ENCODE results near the gene SRF. TPM values are rescaled to one million over a fixed set of nuclear protein-coding genes. Genes with fewer than 3 reads are reported as not detected.

Gene SRF
- total RNA-seq, 1 experiment from 2014 or later, result 31.3 TPM

DNA sequence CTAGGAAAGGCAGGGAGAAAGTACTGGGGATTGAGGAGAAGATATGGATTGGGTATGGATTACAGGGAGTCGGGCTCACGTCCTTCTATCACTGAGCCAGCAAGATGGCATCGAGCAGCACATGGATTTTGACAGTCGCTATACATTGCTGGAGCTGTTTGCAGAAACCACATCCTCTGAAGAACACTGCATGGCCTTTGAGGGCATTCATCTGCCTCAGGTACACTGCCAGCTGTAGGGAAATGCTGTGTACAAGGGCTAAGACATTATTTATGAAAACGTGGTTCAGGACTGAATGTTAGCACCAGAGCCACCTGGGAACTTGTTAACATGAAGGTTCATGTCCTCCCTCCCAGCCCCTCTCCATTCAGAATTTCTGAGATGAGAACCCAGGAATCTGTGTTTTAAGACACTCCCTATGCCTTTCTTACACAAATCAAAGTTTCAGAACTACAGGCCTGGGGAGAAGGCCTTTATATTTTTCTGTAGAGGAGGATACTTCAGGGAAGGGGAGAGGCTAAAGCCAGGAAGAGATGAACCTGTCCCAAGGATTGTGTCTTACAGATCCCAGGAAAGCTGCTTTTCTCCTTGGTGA is 14.4 kb downstream of the SRF start:
- Mint-ChIP-seq H3K27me3 (ENCODE audit: insufficient read depth, unreplicated experiment) (no peaks in the 10 kb centered on the region), H3K4me1 (ENCODE audit: low read depth, unreplicated experiment) (peaks cover 14% of the 10 kb centered on the region), H3K4me3 (ENCODE audit: unreplicated experiment) (no peak overlapping the region), H3K9me3 (ENCODE audit: unreplicated experiment) (no peaks in the 10 kb centered on the region), H3K36me3 (ENCODE audit: insufficient read depth, unreplicated experiment) (peaks cover 6% of the 10 kb centered on the region), H3K27ac (ENCODE audit: unreplicated experiment) (no peak overlapping the region)
- no peaks in the 10 kb centered on the region for H3K27me3 ChIP-seq (replicated peaks; ENCODE audit: control insufficient read depth, insufficient read depth, low read length)
- no TSS peak for BruUV-seq (replicated peaks)
- no peak overlapping the region for H3K4me3 ChIP-seq (ENCODE audit: low read depth, low read length)
- DNase-seq, result no peak
- no peaks in the 10 kb centered on the region for H3K4me1 ChIP-seq
- H3K9me3 ChIP-seq, result no peaks in the 10 kb centered on the region
- TF ChIP-seq, protein P1, sequence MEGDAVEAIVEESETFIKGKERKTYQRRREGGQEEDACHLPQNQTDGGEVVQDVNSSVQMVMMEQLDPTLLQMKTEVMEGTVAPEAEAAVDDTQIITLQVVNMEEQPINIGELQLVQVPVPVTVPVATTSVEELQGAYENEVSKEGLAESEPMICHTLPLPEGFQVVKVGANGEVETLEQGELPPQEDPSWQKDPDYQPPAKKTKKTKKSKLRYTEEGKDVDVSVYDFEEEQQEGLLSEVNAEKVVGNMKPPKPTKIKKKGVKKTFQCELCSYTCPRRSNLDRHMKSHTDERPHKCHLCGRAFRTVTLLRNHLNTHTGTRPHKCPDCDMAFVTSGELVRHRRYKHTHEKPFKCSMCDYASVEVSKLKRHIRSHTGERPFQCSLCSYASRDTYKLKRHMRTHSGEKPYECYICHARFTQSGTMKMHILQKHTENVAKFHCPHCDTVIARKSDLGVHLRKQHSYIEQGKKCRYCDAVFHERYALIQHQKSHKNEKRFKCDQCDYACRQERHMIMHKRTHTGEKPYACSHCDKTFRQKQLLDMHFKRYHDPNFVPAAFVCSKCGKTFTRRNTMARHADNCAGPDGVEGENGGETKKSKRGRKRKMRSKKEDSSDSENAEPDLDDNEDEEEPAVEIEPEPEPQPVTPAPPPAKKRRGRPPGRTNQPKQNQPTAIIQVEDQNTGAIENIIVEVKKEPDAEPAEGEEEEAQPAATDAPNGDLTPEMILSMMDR (IDR thresholded peaks at IDR 0.05; ENCODE audit: insufficient read depth in 1 of 2, low read depth in 1 of 2, low read length in 1 of 2, severe bottlenecking in 1 of 2, unreplicated experiment in 1 of 2), result no peak
- ChIA-PET POLR2A (no interaction called here), CTCF (no interaction called here)
- intact Hi-C loops (cut with micrococcal nuclease; ENCODE audit: unreplicated experiment), result no loop called here
- no peaks in the 10 kb centered on the region for H3K36me3 ChIP-seq (ENCODE audit: control insufficient read depth, insufficient read depth, low read length)

DNA sequence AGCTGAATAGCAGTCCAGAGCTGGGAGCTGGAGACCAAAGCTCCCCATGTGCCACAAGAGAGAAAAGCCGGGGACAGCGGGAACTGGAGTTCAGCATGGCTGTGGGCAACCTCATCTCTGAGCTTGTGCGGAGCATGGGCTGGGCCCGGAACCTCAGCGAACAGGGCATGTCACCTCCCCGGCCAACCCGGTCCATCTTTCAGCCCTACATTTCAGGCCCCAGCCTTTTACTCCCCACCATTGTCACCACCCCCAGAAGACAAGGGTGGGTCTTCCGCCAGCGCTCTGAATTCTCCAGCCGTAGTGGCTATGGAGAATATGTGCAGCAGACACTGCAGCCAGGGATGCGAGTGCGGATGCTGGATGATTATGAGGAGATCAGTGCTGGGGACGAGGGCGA is 14.9 kb downstream of the SRF start:
- Mint-ChIP-seq H3K36me3 (ENCODE audit: insufficient read depth, unreplicated experiment) (peaks cover 6% of the 10 kb centered on the region), H3K27ac (ENCODE audit: unreplicated experiment) (no peak overlapping the region), H3K27me3 (ENCODE audit: insufficient read depth, unreplicated experiment) (no peaks in the 10 kb centered on the region), H3K9me3 (ENCODE audit: unreplicated experiment) (no peaks in the 10 kb centered on the region), H3K4me3 (ENCODE audit: unreplicated experiment) (no peak overlapping the region), H3K4me1 (ENCODE audit: low read depth, unreplicated experiment) (peaks cover 14% of the 10 kb centered on the region)
- H3K4me1 ChIP-seq, result no peaks in the 10 kb centered on the region
- BruUV-seq (replicated peaks), result no TSS peak
- ChIA-PET CTCF (no interaction called here), POLR2A (no interaction called here)
- intact Hi-C loops (cut with micrococcal nuclease; ENCODE audit: unreplicated experiment), result no loop called here
- no peaks in the 10 kb centered on the region for H3K9me3 ChIP-seq
- TF ChIP-seq, protein P1 (IDR thresholded peaks at IDR 0.05; ENCODE audit: insufficient read depth in 1 of 2, low read depth in 1 of 2, low read length in 1 of 2, severe bottlenecking in 1 of 2, unreplicated experiment in 1 of 2), result no peak
- H3K36me3 ChIP-seq (ENCODE audit: control insufficient read depth, insufficient read depth, low read length), result no peaks in the 10 kb centered on the region
- no peaks in the 10 kb centered on the region for H3K27me3 ChIP-seq (replicated peaks; ENCODE audit: control insufficient read depth, insufficient read depth, low read length)
- DNase-seq, result no peak
- H3K4me3 ChIP-seq (ENCODE audit: low read depth, low read length), result no peak overlapping the region

DNA sequence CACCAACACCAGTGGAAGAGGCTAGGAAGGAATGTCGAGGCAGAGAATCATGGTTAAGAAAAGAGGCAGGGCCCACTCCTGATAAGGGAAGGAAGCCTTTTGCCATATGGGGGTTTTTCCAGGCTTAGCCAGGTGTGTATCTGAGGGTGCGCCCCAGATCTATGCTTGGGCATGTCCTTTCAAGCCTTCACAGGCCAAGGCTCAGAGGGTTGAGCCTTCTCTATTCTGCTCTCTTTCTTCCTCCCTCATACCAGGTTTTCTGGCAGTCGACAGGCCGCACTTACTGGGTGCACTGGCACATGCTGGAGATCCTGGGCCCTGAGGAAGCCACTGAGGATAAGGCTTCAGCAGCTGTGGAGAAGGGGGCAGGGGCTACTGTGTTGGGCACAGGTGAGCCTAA is 15.6 kb downstream of the SRF start:
- H3K4me3 ChIP-seq (ENCODE audit: low read depth, low read length), result no peak overlapping the region
- no peaks in the 10 kb centered on the region for H3K27me3 ChIP-seq (replicated peaks; ENCODE audit: control insufficient read depth, insufficient read depth, low read length)
- ChIA-PET CTCF (no interaction called here), POLR2A (no interaction called here)
- H3K27ac Mint-ChIP-seq (ENCODE audit: unreplicated experiment), result no peak overlapping the region
- TF ChIP-seq, protein P1 (IDR thresholded peaks at IDR 0.05; ENCODE audit: insufficient read depth in 1 of 2, low read depth in 1 of 2, low read length in 1 of 2, severe bottlenecking in 1 of 2, unreplicated experiment in 1 of 2), result no peak
- peak in 1 of 2 experiments; percentile 26 for DNase-seq
- H3K36me3 Mint-ChIP-seq (ENCODE audit: insufficient read depth, unreplicated experiment), result peaks cover 6% of the 10 kb centered on the region
- no peaks in the 10 kb centered on the region for H3K27me3 Mint-ChIP-seq (ENCODE audit: insufficient read depth, unreplicated experiment)
- H3K36me3 ChIP-seq (ENCODE audit: control insufficient read depth, insufficient read depth, low read length), result no peaks in the 10 kb centered on the region
- intact Hi-C loops (cut with micrococcal nuclease; ENCODE audit: unreplicated experiment), result no loop called here
- no peaks in the 10 kb centered on the region for H3K9me3 ChIP-seq
- H3K9me3 Mint-ChIP-seq (ENCODE audit: unreplicated experiment), result no peaks in the 10 kb centered on the region
- BruUV-seq (replicated peaks), result no TSS peak
- H3K4me1 ChIP-seq, result no peaks in the 10 kb centered on the region
- peaks cover 14% of the 10 kb centered on the region for H3K4me1 Mint-ChIP-seq (ENCODE audit: low read depth, unreplicated experiment)
- H3K4me3 Mint-ChIP-seq (ENCODE audit: unreplicated experiment), result no peak overlapping the region

All from Caco-2 (cell line).